ENCODE results near the gene CENPA.
"Not testable (repeated sequence)": the region's sequence is repeated elsewhere in the genome, so short reads cannot be mapped to it uniquely, and the experiment has no call there.

CENPA gene

DNA sequence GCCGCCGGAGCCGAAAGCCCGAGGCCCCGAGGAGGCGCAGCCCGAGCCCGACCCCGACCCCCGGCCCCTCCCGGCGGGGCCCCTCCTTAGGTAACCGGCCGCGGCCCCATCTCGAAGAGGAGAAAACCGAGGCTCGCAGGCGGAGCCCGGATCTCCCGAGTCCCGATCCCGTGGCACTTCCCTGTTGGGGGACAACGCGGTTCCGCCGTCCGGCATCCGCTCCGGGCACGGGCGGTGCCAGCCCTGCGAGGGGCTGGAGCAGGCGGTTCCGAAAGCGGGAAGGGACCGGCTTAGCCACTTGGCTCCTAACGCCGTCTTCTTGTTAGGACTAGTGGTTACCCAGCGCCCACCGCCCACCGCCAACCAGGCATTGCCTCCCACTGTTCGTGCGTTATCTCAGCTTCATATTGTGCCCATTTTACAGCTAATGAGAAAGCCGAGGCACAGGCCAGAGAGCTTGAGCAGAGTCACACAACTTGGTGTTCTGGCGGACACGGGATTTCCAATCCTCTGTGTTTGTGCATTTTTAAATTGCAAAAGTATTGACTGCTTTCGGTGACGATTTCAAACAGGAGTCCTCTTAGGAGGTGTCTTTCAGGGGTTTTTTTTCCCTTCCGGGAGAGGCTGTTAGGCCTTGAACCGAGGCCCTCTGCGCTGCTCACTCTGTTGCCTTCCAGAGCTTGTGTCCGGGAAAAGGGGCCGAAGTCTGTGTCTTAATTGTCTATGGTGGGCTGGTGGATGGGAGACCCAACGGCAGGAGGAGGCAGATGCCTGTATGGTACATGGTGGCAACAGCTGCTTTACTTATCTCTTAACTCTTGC, 562 bp downstream of the CENPA start:
- DNase-seq (ENCODE audit: low read depth in 4 of 4, low spot score in 1 of 4): no peak

DNA sequence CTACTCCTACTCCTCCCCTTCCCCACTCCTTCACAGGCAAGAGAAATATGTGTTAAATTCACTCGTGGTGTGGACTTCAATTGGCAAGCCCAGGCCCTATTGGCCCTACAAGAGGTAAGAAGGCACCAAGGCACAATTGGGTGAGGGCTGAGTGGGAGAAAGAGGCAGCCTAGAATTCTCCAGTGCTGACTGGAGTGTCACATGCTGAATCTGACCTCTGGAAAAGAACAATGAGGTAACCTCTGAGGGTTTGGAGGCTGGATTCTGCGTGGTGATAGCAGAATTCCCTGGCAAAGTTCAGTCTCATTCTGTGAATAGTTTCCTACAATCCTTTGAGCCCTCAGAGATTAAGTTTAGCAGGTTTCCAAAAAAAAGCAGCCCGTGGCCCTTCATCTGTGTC, 6.9 kb downstream of the CENPA start:
- no peak for DNase-seq (ENCODE audit: low read depth in 4 of 4, low spot score in 1 of 4)

DNA sequence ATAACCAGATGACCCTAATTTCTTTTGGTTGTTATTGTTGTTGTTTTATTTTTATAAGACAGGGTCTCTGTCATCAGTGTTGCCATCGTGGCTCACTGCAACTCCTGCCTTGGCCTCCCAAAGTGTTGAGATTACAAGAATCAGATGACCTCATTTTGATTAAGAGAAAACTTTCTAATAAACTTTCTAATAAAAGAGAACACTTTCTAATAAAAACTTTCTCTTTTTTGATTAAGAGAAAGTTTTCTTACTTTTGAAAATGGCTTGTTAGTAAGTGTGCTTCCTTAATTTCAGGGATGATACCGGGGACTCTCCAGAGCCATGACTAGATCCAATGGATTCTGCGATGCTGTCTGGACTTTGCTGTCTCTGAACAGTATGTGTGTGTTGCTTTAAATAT, 7.7 kb downstream of the CENPA start:
- no peak for DNase-seq (ENCODE audit: low read depth in 4 of 4, low spot score in 1 of 4)

DNA sequence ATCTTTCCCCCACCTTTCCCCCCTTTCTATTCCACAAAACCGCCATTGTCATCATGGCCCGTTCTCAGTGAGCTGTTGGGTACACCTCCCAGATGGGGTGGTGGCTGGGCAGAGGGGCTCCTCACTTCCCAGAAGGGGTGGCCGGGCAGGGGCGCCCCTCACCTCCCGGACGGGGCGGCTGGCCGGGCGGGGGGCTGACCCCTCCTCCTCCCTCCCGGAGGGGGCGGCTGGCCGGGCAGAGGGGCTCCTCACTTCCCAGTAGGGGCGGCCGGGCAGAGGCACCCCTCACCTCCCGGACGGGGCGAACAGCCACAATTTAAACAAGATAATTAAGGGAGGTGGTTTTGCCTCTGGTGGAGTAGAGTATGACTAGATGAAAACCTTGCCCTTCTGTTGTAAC, 9.3 kb downstream of the CENPA start:
- DNase-seq (ENCODE audit: low read depth in 4 of 4, low spot score in 1 of 4): not testable (repeated sequence)

DNA sequence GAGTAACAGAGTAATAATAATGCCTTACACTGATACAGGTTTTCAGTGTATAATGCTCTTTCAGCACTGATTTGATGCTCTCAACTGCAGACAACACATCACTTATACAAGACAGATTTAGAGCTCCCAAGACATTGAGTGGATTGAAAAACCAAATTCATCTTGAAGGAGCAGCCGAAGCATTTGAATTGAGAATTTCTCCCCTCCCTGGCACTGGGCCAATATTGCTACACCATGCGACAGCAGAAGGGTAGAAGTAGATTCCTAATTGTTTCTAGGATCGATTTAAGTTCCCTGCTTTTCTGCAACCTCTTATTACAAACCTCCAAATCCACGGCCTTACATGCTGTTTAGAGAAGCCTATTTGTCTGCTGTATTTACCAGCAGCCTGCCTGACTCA, 15.5 kb downstream of the CENPA start:
- no peak for DNase-seq (ENCODE audit: low read depth in 4 of 4, low spot score in 1 of 4)

DNA sequence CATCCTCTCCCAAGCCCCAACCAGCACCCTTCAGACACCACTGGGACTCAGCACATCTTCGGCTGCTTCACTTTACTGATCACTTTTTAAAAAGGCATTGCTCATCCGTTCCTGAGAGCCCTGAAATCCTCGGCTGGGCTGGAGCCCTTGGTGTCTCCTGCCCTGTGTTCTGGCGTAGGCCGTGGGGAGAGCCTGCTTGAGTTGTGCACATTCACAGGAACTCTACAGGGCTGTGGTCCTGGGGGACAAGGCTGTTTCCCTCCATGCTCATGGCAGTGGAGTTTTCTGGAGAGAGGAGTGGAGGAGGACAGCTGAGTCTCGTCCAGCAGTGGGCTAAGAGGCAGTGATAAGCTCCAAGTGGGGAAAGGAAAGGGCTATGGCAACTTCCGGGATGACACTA, 15.9 kb downstream of the CENPA start:
- no peak for DNase-seq (ENCODE audit: low read depth in 4 of 4, low spot score in 1 of 4)

DNA sequence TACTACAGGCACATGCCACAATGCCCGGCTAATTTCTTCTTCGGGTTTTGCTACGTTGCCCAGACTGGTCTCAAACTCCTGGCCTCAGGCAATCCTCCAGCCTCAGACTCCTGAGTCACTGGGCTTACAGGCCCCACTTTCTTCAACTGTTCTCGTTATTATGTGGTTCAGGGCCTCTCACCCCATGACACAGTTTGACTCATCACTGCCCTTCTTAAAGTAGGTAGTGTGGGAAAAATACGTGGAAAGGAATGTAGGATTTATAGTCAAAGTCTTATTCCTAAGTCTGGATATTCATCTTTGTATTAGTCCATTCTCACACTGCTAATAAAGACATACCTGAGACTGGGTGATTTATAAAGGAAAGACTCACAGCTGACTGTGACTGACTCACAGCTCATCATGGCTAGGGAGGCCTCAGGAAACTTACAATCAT, 19.4 kb downstream of the CENPA start:
- no peak for DNase-seq (ENCODE audit: low read depth in 4 of 4, low spot score in 1 of 4)

DNA sequence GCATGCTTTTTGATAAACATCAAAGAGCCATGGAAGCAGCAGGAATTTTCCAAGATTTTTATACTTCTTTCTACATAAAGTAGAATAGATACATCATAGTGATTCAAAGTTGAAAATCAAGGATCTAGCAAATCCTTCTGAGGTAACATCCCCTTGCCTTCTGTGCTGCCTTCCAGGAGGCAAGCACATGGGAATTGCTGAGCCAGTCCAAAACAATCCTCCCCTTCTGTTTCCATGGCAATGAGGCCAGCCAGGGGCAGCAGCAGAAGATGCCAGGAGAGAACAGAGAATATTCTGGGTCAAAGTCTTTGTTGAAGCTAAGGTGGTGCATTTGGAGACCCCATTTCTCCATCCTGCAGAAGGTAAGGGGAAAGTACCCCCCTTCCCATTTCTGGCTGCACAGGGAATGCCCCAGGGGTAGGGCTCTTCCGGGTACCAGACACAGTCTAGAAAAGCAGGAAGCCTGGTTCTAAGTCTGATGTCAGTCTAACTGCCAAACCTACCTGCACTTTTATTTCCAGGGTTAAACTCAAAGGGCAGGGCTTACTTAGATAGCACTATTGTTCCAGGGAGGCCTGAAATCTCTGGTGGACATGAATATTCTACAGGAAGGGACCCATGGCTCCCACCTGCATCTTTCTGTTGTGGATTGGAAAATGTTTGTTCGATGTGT, 22.1 kb downstream of the CENPA start:
- no peak for DNase-seq (ENCODE audit: low read depth in 4 of 4, low spot score in 1 of 4)

DNA sequence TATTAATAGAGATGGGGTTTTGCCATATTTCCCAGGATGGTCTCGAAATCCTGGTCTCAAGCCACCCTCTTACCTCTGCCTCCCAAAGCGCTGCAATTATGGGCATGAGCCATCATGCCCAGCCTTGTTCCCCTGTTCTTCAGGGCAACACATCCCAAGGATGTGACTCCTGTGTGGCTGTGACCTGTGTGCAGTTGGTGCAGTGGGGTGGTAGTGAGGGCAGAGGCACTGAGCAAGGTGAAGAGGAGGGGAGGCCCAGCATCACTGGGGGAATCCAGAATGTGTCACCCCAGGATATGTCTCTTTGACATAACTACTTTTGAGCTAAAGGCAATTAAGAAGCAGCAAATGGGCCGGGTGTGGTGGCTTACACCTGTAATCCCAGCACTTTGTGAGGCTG, 23.4 kb downstream of the CENPA start:
- DNase-seq (ENCODE audit: low read depth in 4 of 4, low spot score in 1 of 4): no peak

DNA sequence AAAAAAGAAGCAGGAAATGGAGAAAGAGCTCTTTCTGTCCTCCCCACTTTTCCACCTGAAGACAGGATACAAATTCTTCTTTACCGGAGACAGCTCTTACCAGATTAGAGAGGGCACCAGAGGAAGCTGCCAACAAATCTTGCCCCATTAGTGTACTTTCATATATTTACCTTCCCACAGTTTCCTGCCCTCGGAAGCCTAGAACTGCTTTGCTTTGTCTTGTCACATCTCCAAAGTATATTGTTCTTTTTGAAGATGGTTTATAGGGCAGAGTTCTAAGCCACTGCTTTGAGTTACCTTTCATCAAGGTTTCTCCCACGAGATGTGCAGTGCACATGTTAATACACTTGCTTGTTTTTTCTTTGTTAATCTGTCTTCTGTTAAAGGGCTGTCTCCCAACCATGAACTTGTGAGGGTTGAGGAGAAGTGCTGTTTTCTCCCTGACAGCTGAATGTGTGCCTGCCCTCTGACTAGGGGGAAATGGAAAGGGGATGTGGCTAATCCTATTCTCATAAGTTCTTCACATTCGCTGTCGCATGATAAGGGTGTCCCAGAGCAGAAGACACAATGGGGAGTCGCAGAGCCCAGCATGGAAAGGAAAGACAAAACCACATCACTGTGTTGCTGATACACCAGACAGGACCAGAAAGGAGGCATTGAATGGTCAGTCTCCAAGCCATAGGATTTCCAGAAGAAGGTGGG, 24.2 kb downstream of the CENPA start:
- DNase-seq (ENCODE audit: low read depth in 4 of 4, low spot score in 1 of 4): no peak

DNA sequence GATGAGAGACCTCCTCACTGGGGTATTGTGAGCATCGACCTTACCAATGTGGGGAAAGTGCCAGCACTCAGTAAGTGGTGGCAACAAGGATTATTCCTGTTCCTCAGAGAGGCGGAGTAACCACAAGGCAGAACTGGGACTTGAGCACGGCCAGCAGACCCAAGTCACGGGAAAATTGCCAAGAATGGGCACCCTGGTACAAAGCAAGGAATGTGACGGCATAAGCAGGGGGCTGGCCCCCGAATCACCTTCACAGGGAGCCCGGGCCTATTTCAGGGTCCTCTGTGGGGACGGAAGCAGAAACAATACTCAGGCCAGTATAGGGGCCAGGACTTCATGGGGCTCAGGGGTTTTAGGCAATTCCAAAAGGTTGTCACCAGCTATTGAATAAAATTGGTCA, 25.4 kb downstream of the CENPA start:
- no peak for DNase-seq (ENCODE audit: low read depth in 4 of 4, low spot score in 1 of 4)

DNA sequence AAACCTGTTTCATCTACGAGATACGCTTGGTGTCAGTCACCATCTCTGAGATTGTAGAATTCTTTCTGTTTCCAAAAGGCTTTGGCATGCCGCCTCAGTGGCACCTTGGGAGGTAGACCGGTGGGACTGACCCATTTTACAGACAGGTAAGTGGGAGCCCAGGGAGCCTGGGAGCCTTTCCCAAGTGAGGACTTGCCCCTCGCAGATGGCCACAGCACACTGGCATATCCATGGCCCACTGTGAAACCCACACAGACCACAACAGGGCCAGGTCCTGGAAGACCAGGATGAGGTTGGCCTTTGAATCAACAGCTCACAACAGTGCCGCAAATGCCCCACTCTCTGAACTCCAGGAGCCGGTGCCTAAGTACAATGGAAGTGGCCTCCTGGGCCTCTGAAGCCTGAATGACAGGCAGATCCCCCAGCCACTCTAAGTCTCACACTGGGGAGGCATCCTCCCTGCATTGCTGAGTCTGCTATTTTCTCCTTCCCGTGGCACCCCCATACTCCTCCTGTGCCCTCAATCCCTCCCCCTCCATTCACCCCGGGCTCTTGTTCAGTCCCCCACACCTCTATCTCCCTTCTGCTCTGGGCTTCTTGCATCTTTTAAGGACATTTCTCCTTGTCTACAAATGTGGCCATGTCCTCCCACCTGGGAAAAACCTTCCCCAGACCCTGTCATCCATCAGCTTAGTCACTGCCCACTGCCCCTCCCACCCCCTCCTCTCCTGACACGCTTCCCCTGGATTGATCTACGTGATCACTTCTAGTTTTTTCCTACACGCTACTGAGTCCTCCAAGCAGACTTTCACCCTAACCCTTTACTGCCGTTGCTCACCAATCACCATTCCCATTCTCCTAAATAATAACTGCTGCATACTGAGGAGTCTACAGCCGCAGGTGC, 26.2 kb downstream of the CENPA start:
- no peak for DNase-seq (ENCODE audit: low read depth in 4 of 4, low spot score in 1 of 4)

DNA sequence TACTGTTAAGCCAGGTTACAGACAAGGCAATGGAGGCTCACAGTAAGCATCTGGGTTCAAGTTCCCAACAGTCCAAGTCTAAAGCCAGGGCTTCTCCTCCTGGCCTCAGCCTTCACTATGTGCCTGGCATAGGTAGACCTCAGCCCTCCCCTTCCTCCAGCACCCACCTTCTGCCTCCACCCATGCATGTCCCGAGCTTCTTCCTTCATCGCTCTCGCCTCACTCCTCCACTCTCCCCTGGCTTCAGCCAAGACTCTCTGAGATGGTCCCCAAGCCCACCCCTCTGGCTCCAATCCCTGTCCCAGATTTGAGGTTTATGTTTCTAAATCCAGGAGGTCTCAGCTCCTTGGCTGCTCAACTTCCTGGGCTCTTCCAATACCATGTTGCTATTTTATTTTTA, 26.9 kb downstream of the CENPA start:
- no peak for DNase-seq (ENCODE audit: low read depth in 4 of 4, low spot score in 1 of 4)

DNA sequence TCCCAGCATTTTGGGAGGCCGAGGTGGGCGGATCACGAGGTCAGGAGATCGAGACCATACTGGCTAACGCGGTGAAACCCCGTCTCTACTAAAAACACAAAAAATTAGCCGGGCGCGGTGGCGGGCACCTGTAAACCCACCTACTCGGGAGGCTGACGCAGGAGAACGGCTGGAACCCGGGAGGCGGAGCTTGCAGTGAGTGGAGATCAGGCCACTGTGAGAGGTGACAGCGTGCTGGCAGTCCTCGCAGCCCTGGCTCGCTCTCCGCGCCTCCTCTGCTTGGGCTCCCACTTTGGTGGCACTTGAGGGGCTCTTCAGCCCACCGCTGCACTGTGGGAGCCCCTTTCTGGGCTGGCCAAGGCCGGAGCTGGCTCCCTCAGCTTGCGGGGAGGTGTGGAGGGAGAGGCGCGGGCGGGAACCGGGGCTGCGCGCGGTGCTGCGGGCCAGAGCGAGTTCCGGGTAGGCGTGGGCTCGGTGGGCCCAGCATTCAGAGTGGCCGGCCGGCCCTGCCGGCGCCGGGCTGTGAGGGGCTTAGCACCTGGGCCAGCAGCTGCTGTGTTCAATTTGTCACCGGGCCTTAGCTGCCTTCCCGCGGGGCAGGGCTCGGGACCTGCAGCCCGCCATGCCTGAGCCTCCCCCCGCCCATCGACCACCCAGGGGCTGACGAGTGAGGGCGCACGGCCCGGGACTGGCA, 28.4 kb downstream of the CENPA start:
- not testable (repeated sequence) for DNase-seq (ENCODE audit: low read depth in 4 of 4, low spot score in 1 of 4)

DNA sequence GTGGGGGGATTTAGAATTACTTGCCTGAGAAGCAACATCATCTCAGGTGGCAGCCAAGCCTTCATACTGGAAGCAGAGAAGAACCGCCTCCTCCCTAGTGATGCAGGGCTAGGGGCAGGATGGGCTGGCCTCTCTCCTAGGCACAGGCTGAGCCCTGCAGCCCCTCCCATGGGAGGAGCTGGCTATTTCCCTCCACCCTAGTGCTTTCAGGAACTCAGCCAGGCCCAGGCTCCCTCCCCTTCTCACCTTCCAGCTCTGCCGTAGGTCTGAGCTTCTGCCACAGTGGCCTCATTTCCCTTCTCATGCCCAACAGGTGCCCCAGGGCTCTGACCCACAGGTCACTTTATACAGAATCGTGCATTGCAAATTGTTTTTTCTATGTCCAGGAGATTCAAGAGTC, 31.0 kb downstream of the CENPA start:
- no peak for DNase-seq (ENCODE audit: low read depth in 4 of 4, low spot score in 1 of 4)

DNA sequence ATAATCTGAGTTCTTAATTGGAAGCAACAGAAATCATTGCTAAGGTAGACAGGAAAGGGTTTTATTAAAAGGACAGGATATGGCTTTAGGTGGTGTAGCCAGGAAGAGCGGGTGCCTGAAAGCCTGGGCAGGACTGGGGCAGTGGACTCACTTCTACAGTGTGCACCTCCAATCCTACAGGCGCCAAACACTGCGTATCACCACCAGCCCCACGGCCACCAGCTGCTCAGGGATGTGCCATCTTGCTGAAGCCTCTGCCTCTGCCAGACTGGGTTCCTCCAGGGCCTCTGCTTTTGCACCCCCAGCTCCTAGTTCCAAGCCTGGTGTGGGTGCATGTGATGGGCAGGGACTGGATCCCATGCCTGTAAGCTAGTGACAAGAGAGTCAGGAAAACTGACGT, 32.4 kb downstream of the CENPA start:
- no peak for DNase-seq (ENCODE audit: low read depth in 4 of 4, low spot score in 1 of 4)

DNA sequence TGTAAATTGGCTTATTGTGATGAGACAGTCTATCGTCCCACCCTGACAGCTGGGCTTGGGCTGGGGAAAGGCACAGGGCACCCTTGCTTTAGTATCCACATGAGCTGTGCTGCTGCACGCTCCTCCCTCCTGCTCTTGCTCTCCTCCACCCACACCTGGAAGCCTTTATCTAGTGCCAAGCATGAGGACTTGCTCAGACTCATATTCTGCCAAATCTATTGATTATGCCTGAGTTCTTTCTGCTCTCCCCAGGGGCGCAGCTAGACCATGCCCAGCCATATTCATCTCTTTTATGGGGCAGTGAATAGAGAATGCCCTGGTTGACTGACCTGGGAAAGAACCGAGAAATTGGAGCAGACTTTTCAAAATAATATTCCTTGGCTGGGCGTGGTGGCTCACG, 33.1 kb downstream of the CENPA start:
- DNase-seq (ENCODE audit: low read depth in 4 of 4, low spot score in 1 of 4): no peak

DNA sequence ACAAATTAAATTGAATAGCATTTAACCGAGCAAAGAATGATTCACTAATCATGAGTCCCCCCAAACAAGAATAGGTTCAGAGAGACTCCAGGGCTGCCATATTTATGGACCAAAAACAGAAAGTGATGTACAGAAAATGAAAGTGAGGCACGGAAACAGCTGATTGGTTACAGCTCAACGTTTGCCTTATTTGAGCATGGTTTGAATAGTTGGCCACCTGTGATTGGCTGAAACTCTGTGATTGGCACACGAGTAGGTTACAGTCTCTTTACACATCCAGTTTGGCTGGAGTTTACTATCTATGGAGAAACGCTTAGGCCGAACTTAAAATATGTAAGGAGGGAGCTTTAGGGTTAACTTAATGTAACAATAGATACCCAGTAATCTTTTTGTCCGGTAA, 35.1 kb downstream of the CENPA start:
- no peak for DNase-seq (ENCODE audit: low read depth in 4 of 4, low spot score in 1 of 4)

DNA sequence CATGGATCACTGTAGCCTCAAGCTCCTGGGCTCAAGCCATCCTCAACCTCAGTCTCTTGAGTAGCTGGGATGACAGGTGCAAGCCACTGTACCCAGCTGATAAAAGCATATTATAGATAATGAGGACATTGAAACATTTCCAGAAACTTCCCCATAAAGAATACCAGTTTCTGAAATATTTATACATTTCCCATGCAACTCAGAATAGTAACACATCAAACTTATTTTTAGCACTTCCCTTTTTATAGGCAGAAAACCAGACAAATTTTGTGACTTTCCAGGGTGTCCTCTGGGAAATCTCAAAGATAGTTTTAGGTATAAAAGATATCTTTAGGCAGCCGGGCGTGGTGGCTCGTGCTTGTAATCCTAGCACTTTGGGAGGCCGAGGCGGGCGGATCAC, 37.0 kb downstream of the CENPA start:
- DNase-seq (ENCODE audit: low read depth in 4 of 4, low spot score in 1 of 4): no peak

DNA sequence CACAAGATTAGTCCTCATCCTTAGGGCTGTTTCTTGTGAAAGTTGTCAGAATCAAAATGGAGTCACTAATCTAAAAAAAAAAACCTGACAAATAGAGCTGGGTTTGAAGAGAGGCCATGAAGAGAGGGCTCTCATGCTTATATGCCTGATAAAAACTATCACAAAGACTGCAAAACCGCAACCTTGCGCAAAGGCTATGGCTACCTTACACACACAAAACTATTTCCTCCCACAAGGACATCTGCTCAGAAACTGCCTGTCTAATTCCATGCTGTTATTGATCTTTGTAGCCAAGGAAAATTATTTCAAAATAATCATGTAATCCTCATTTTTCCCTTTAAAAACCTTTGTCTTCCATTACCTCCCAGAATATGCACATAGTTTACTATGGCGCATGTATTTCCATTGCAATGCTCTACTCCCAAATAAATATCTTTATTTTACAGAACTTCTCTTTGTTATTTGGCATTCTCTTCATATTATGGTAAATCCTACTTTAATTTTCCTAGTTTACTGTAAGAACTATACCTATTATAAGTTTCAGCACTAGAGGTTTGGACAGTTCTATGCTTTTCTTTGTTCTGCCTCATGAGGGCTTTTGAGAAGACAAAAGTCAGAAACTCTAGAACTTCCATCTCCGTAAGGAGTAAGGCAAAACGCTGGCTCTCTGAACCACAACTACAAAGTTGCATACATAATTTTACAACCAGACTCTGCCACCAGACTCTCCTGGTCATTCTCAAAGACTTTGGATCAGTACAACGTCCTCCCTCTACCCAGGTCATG, 52.5 kb downstream of the CENPA start:
- no peak for DNase-seq (ENCODE audit: low read depth in 4 of 4, low spot score in 1 of 4)
